Loucy (cell line): ENCODE results near the gene TNNC1.
A peak's percentile ranks its signal among the peaks of the same experiment; 100 is the strongest.

Experiments used
- H2AFZ ChIP-seq: fragments of 200-600 bp; sonication (generic); 2 replicates; pipeline ENCODE4 v1.6.0; 2016; ENCODE audit warnings: antibody characterized with exemption, mild to moderate bottlenecking, low read length, moderate library complexity
- H3F3A ChIP-seq: fragments of 200-600 bp; 2 replicates; pipeline ENCODE4 v1.6.0; 2016; ENCODE audit warnings: antibody characterized with exemption, low read depth, mild to moderate bottlenecking
- H3K27me3 ChIP-seq: fragments of 200-600 bp; sonication (generic); 2 replicates; pipeline ENCODE4 v1.6.1; 2014; ENCODE audit warnings: low read length, mild to moderate bottlenecking; ENCODE audit not compliant: insufficient read depth, poor library complexity, severe bottlenecking
- H3K36me3 ChIP-seq: fragments of 200-600 bp; sonication (generic); 2 replicates; pipeline ENCODE4 v1.6.1; 2016; ENCODE audit warnings: low read length; ENCODE audit not compliant: insufficient read depth
- H3K4me1 ChIP-seq: fragments of 200-600 bp; sonication (generic); 2 replicates; pipeline ENCODE4 v1.5.1; 2014; ENCODE audit warnings: low read length, mild to moderate bottlenecking; ENCODE audit not compliant: insufficient read depth, poor library complexity, severe bottlenecking
- H3K4me2 ChIP-seq: fragments of 200-600 bp; sonication (generic); 2 replicates; pipeline ENCODE4 v1.6.0; 2014; ENCODE audit warnings: antibody characterized with exemption, low read length, low read depth, mild to moderate bottlenecking; ENCODE audit not compliant: poor library complexity, severe bottlenecking
- H3K4me3 ChIP-seq: fragments of 200-600 bp; sonication (generic); 2 replicates; pipeline ENCODE4 v1.5.1; 2014; ENCODE audit warnings: low read length, mild to moderate bottlenecking, mixed read lengths; ENCODE audit not compliant: poor library complexity, severe bottlenecking
- H3K79me2 ChIP-seq: fragments of 200-600 bp; sonication (generic); 2 replicates; pipeline ENCODE4 v1.6.1; 2014; ENCODE audit warnings: low read length; ENCODE audit not compliant: insufficient read depth
- H3K9ac ChIP-seq: fragments of 200-600 bp; sonication (generic); 2 replicates; pipeline ENCODE4 v1.6.0; 2014; ENCODE audit warnings: mild to moderate bottlenecking, low read depth, low read length, moderate library complexity; ENCODE audit not compliant: poor library complexity, severe bottlenecking
- H3K9me2 ChIP-seq: fragments of 200-600 bp; sonication (generic); replicated peaks from 2 replicates; pipeline ENCODE4 v1.6.1; 2016; ENCODE audit warnings: low read depth, low read length, mixed read lengths
- H3K9me3 ChIP-seq: fragments of 200-600 bp; sonication (generic); 2 replicates; pipeline ENCODE4 v1.6.1; 2014; ENCODE audit warnings: mild to moderate bottlenecking, antibody characterized with exemption, low read length, low read depth; ENCODE audit not compliant: insufficient read depth
- H4K20me1 ChIP-seq: fragments of 200-600 bp; sonication (generic); 2 replicates; pipeline ENCODE4 v1.6.0; 2014; ENCODE audit warnings: antibody characterized with exemption, low read length, mild to moderate bottlenecking; ENCODE audit not compliant: insufficient read depth, poor library complexity, severe bottlenecking
- EZH2phosphoT487 ChIP-seq: fragments of 200-600 bp; IDR thresholded peaks from 2 replicates; pipeline ENCODE4 v1.6.1; 2018; ENCODE audit warnings: antibody characterized with exemption, mild to moderate bottlenecking, moderate library complexity, borderline replicate concordance
- TF ChIP-seq, protein P1 (sequence below): fragments of 200-600 bp; sonication (generic); conservative IDR thresholded peaks from 2 replicates; pipeline ENCODE4 v1.5.1; 2014; ENCODE audit warnings: mild to moderate bottlenecking, antibody characterized with exemption, low read length

TNNC1 gene

DNA sequence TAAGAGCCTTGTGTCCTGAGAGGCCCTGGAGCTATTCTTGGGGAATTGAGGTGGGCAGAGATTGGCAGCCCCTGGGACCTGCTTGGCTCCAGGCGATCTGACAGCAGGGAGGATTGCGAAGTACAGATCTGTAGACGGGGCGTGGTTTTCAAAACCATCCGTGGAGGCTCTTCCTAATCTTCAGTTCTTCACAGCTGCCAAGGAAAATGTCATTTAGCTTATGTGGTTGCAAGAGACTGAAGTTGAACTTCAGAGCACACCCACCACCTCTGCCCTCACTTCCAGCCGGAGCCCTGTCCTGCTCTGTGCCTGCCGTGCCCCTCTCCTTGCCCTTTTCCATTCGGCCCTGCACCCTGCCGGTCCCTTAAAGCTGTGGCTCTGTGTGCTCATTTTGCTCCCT, 14.5 kb upstream of the TNNC1 start:
- no peaks in the 10 kb centered on the region for H3K9me2 ChIP-seq
- H2AFZ ChIP-seq: no peak overlapping the region
- no peaks in the 10 kb centered on the region for H3K27me3 ChIP-seq
- TF ChIP-seq EZH2phosphoT487: no peak
- TF ChIP-seq, protein P1, sequence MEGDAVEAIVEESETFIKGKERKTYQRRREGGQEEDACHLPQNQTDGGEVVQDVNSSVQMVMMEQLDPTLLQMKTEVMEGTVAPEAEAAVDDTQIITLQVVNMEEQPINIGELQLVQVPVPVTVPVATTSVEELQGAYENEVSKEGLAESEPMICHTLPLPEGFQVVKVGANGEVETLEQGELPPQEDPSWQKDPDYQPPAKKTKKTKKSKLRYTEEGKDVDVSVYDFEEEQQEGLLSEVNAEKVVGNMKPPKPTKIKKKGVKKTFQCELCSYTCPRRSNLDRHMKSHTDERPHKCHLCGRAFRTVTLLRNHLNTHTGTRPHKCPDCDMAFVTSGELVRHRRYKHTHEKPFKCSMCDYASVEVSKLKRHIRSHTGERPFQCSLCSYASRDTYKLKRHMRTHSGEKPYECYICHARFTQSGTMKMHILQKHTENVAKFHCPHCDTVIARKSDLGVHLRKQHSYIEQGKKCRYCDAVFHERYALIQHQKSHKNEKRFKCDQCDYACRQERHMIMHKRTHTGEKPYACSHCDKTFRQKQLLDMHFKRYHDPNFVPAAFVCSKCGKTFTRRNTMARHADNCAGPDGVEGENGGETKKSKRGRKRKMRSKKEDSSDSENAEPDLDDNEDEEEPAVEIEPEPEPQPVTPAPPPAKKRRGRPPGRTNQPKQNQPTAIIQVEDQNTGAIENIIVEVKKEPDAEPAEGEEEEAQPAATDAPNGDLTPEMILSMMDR: no peak
- H3K4me2 ChIP-seq: no peak overlapping the region
- peaks cover 8% of the 10 kb centered on the region for H4K20me1 ChIP-seq
- peaks cover 45% of the 10 kb centered on the region for H3K79me2 ChIP-seq
- H3K9ac ChIP-seq: no peak overlapping the region
- no peak overlapping the region for H3K4me3 ChIP-seq
- no peaks in the 10 kb centered on the region for H3F3A ChIP-seq
- H3K36me3 ChIP-seq: peaks cover 59% of the 10 kb centered on the region; the same call in 1 of the 2 replicates
- no peaks in the 10 kb centered on the region for H3K9me3 ChIP-seq
- no peaks in the 10 kb centered on the region for H3K4me1 ChIP-seq

DNA sequence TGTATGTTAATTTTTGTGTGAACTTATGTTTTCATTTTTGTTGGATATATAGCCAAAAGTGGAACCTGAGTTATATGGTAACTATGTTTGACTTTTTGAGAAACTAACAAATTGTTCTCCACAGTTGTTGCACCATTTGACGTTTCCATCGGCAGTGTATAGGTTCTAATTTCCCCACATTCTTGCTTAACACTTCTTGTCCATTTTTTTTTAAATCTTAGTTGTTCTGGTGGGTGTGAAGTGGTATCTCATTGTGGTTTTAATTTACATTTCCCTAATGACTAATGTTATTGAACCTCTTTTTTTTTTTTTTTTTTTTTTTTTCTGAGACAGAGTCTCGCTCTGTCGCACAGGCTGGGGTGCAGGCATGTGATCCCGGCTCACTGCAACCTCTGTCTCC, 9.6 kb upstream of the TNNC1 start:
- peaks cover 82% of the 10 kb centered on the region for H3K79me2 ChIP-seq
- no peak overlapping the region for H3K4me3 ChIP-seq
- H3K4me1 ChIP-seq: peaks cover 16% of the 10 kb centered on the region
- peaks cover 17% of the 10 kb centered on the region for H4K20me1 ChIP-seq
- H2AFZ ChIP-seq: no peak overlapping the region
- peak overlapping the region; percentile 50 for H3K4me2 ChIP-seq
- no peaks in the 10 kb centered on the region for H3K9me2 ChIP-seq
- TF ChIP-seq EZH2phosphoT487: no peak
- TF ChIP-seq, protein P1: no peak
- peaks cover 58% of the 10 kb centered on the region; the same call in 1 of the 2 replicates for H3K36me3 ChIP-seq
- H3K27me3 ChIP-seq: no peaks in the 10 kb centered on the region
- no peaks in the 10 kb centered on the region for H3F3A ChIP-seq
- no peaks in the 10 kb centered on the region for H3K9me3 ChIP-seq
- no peak overlapping the region for H3K9ac ChIP-seq

DNA sequence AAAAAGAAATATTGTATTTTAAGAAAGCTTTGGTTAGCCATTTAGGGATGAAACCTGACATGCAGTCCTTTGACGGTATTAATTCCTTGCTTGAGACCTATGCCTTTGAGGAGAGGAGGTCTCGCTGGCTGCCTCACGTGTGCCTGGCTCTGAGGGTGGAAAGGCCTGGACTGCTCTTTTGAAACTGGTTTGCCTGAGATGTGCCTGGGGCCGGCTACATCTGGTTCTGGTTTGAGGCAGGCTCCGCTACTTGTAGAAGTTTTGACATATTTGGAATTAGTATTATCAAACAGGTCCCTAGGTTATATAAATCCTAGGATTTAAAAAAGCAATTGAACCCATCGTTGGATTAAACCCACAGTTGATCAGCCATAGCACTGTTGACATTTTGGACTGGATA, 8.0 kb upstream of the TNNC1 start:
- H3K9me3 ChIP-seq: no peaks in the 10 kb centered on the region
- H3F3A ChIP-seq: no peaks in the 10 kb centered on the region
- no peak overlapping the region for H3K4me3 ChIP-seq
- H4K20me1 ChIP-seq: peaks cover 31% of the 10 kb centered on the region
- TF ChIP-seq EZH2phosphoT487: no peak
- TF ChIP-seq, protein P1: no peak
- H2AFZ ChIP-seq: no peak overlapping the region
- H3K79me2 ChIP-seq: peaks cover 92% of the 10 kb centered on the region
- peak overlapping the region; percentile 2 for H3K9ac ChIP-seq
- peaks cover 32% of the 10 kb centered on the region for H3K4me1 ChIP-seq
- peak overlapping the region; percentile 42 for H3K4me2 ChIP-seq
- no peaks in the 10 kb centered on the region for H3K9me2 ChIP-seq
- no peaks in the 10 kb centered on the region for H3K27me3 ChIP-seq
- H3K36me3 ChIP-seq: peaks cover 59% of the 10 kb centered on the region; the same call in 1 of the 2 replicates
